Breast epithelium (tissue), 3 donors: ENCODE results near the gene UNC5A.

ENCODE experiments used
- POLR2AphosphoS5 ChIP-seq, 3 donors: sonication (generic); formaldehyde crosslinking; IDR thresholded peaks; one replicate each; pipeline ENCODE4 v1.6.1; 2017; ENCODE audit warnings: antibody characterized with exemption in 3 of 3
- TF ChIP-seq, protein P1 (sequence below), 3 donors: fragments of 450-650 bp; IDR thresholded peaks; one replicate each; pipeline ENCODE4 v1.5.1; 2016 to 2017; ENCODE audit warnings: antibody characterized with exemption in 3 of 3, mild to moderate bottlenecking in 3 of 3, moderate library complexity in 3 of 3

- TF ChIP-seq POLR2AphosphoS5 (IDR thresholded peaks at IDR 0.05) = no peak
- TF ChIP-seq, protein P1, sequence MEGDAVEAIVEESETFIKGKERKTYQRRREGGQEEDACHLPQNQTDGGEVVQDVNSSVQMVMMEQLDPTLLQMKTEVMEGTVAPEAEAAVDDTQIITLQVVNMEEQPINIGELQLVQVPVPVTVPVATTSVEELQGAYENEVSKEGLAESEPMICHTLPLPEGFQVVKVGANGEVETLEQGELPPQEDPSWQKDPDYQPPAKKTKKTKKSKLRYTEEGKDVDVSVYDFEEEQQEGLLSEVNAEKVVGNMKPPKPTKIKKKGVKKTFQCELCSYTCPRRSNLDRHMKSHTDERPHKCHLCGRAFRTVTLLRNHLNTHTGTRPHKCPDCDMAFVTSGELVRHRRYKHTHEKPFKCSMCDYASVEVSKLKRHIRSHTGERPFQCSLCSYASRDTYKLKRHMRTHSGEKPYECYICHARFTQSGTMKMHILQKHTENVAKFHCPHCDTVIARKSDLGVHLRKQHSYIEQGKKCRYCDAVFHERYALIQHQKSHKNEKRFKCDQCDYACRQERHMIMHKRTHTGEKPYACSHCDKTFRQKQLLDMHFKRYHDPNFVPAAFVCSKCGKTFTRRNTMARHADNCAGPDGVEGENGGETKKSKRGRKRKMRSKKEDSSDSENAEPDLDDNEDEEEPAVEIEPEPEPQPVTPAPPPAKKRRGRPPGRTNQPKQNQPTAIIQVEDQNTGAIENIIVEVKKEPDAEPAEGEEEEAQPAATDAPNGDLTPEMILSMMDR (IDR thresholded peaks at IDR 0.05) = no peak
Measured at GRCh38 chr5:176847726-176848290, 37.4 kb downstream of the UNC5A start.
